C4-2B (cell line): ENCODE measurements around the gene ABCA8.
A peak's percentile ranks its signal among the peaks of the same experiment; 100 is the strongest.

Experiments used
- ZFX ChIP-seq: fragments of 450-650 bp; IDR thresholded peaks from 2 replicates; pipeline ENCODE4 v1.6.1; 2017
- TF ChIP-seq, protein P1 (sequence below): fragments of 450-650 bp; conservative IDR thresholded peaks from 2 replicates; pipeline ENCODE4 v1.5.1; 2017; ENCODE audit warnings: mild to moderate bottlenecking

DNA sequence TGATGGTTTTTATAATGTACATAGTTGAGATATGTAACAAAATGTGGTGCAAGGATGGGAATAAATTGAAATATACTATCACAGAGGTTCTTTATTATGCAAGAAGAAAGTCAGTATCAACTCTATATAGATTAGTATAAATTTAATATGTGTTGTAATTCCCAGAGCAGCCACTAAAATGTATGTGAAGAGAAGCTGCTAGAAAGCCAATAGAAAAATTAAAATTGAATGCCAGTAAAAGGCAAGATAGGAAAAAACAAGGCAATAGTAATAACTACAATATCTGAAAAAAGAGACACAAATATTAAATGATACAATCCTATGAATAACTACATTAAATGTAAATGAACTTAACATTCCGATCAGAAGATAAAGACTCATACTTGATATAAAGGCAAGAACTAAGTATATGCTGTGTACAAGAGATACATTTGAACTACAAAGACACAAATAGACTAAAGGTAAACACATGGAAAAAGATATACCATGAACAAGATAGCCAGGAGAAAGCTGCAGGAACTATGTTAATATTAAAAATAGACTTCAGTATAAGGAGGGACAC lies 92.0 kb downstream of the ABCA8 start:
- TF ChIP-seq, protein P1, sequence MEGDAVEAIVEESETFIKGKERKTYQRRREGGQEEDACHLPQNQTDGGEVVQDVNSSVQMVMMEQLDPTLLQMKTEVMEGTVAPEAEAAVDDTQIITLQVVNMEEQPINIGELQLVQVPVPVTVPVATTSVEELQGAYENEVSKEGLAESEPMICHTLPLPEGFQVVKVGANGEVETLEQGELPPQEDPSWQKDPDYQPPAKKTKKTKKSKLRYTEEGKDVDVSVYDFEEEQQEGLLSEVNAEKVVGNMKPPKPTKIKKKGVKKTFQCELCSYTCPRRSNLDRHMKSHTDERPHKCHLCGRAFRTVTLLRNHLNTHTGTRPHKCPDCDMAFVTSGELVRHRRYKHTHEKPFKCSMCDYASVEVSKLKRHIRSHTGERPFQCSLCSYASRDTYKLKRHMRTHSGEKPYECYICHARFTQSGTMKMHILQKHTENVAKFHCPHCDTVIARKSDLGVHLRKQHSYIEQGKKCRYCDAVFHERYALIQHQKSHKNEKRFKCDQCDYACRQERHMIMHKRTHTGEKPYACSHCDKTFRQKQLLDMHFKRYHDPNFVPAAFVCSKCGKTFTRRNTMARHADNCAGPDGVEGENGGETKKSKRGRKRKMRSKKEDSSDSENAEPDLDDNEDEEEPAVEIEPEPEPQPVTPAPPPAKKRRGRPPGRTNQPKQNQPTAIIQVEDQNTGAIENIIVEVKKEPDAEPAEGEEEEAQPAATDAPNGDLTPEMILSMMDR: peak; percentile 30
- no peak for TF ChIP-seq ZFX
